HEK293T (cell line): Measurements from ENCODE around the gene MEA1.

Source experiments
- BHLHE40 ChIP-seq: fragments of 450-650 bp; IDR thresholded peaks from 2 replicates; pipeline ENCODE4 v1.6.1; 2016; ENCODE audit warnings: mild to moderate bottlenecking, moderate library complexity, borderline replicate concordance
- CTBP1 ChIP-seq: fragments of 450-650 bp; IDR thresholded peaks from 2 replicates; pipeline ENCODE4 v1.6.1; 2016; ENCODE audit warnings: borderline replicate concordance
- ELF4 ChIP-seq: fragments of 450-650 bp; IDR thresholded peaks from 2 replicates; pipeline ENCODE4 v1.6.1; 2017; ENCODE audit warnings: antibody characterized with exemption
- FOXK2 ChIP-seq: fragments of 450-650 bp; IDR thresholded peaks from 2 replicates; pipeline ENCODE4 v1.6.1; 2016; ENCODE audit warnings: mild to moderate bottlenecking
- FOXM1 ChIP-seq: fragments of 450-650 bp; IDR thresholded peaks from 2 replicates; pipeline ENCODE4 v1.6.1; 2017; ENCODE audit warnings: mild to moderate bottlenecking, borderline replicate concordance
- HDGF ChIP-seq: fragments of 450-650 bp; IDR thresholded peaks from 2 replicates; pipeline ENCODE4 v1.6.1; 2017; ENCODE audit warnings: antibody characterized with exemption, borderline replicate concordance
- L3MBTL2 ChIP-seq: fragments of 450-650 bp; conservative IDR thresholded peaks from 2 replicates; pipeline ENCODE4 v1.6.1; 2016; ENCODE audit warnings: mild to moderate bottlenecking
- LEF1 ChIP-seq: fragments of 450-650 bp; IDR thresholded peaks from 2 replicates; pipeline ENCODE4 v1.6.1; 2017; ENCODE audit warnings: mild to moderate bottlenecking, borderline replicate concordance
- SP1 ChIP-seq: fragments of 450-650 bp; IDR thresholded peaks from 2 replicates; pipeline ENCODE4 v1.6.1; 2017
- SUZ12 ChIP-seq: fragments of 450-650 bp; IDR thresholded peaks from 2 replicates; pipeline ENCODE4 v1.6.1; 2016; ENCODE audit warnings: mild to moderate bottlenecking
- TARDBP ChIP-seq: fragments of 450-650 bp; IDR thresholded peaks from 2 replicates; pipeline ENCODE4 v1.6.1; 2016
- ZNF384 ChIP-seq: fragments of 450-650 bp; IDR thresholded peaks from 2 replicates; pipeline ENCODE4 v1.6.1; 2016

DNA sequence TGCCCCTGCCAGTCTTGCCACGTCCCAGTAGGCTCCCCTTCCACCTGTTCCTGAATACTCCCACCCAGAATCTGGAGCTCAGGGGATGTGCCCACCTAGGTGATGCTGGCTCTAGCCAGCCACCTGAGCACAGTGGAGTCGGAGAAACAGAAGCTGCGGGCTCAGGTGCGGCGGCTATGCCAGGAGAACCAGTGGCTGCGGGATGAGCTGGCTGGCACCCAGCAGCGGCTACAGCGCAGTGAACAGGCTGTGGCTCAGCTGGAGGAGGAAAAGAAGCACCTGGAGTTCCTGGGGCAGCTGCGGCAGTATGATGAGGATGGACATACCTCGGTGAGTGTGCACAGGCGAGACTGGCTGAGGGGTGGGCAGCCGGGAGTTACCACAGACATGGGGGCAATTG lies 49.1 kb upstream of the MEA1 start:
- TF ChIP-seq L3MBTL2 = no peak
- no peak for TF ChIP-seq BHLHE40
- no peak for TF ChIP-seq SP1
- no peak for TF ChIP-seq SUZ12
- no peak for TF ChIP-seq HDGF
- no peak for TF ChIP-seq LEF1
- no peak for TF ChIP-seq FOXM1
- no peak for TF ChIP-seq CTBP1
- no peak for TF ChIP-seq TARDBP
- TF ChIP-seq ZNF384 = no peak
- TF ChIP-seq FOXK2 = no peak
- no peak for TF ChIP-seq ELF4
